GM18499 (cell line): ENCODE data around the gene DNM3.

Experiments used
- ATAC-seq: cut with Tn5 transposase; IDR thresholded peaks from one replicate; pipeline ENCODE4 v1.9.1; 2021; ENCODE audit warnings: moderate number of reproducible peaks; ENCODE audit not compliant: insufficient read depth, unreplicated experiment

The DNM3 gene

GRCh38 chr1:172252321-172252720 is 411.0 kb downstream of the DNM3 start:
- no peak for ATAC-seq

DNA sequence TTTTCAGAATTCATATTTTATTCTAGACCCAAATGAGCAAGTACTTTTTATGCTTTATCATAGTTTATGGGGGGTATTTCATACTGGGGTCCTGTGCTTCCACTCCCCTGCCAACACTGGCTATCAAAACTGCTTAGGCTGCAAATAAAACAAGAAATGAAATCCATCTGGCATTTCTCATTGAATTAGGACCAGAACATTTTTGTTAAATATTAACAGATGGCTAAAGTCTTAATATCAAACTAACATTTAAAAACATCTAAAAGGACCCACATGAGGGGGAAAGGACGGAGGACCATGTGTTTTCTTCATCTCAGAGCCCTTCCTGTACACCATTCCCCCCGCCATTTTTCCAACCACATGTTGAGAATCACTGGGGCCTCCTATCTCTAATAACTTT is 411.7 kb downstream of the DNM3 start:
- ATAC-seq, result no peak

DNA sequence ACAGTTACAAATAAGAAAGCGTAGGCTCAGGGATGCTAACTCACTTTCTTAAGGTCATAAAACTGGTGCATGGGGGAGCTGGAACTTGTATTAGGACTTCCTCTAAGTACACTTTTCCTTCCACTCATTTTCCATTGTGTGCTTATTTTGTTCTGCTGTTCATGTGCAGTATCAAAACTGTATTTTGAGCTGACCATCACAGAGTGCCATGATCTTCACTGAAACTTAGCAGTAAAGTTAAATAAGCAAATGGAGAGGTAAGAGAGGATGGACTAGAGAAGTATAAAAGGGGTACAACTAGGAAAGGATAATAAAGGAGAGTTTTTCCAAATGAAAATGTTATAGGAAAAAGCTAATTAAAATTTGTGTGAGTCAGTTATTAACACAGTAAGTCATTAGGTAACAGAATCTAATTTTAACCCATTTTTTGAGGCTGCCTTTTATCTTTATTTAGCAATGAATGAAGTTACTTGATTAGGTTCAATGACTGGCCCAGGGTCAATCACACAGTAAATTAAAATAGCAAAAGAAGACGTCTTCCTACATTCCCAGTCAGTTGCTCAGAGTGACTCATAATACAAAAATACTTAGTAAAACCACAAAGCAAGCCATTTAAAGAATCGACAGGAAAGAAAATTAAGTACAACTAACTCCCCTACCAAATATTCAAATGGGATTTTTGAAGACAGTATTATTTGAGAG is 413.4 kb downstream of the DNM3 start:
- no peak for ATAC-seq

- no peak for ATAC-seq
Measured at GRCh38 chr1:172255223-172255560, 413.9 kb downstream of the DNM3 start.

DNA sequence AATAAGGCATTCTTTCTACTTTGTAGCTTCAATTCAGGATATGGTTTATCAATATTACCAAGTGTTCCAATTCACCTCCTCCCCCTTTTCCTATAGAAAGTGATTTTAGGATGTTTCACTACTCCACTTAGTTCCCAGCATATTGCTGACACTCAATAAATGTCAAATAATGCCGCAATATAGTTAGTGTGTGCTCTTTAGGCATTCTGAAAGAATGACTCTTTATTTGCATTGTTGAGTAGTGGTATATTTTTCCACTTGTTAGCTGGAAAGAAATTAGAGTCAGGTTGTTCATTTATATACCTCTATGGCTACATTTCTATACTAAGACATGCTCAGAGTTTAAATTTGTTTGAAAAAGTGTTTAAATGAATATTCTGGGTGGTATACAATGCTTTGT is 424.6 kb downstream of the DNM3 start:
- no peak for ATAC-seq

DNA sequence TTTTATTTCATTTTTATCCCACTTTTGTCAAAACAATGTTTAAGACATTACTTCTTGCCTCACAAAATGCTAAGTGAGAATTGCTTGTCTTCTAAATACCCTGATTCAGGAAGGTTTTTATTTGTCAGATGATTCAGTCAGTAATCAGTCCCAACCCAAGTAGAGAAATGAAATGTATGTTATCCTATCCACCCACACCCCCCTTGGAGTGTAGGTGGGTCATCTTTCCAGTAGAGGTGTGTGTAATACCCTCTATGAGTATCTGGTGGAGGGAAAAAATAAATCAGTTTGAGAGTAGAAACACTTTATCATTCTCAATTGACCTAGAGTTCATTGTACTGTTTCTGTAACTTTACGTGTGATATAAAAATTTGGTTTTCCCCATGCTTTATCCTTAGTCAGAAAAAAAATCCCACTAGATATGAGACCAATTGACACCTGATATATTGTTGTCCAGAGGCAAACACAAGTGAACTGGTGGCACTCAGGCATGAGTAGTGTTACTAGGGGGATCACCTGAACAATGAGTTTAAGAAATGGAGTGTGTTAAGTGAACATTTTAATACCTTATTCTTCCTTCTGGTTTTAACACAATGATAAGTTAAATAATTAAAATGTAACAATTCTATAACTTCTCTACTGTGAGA is 425.4 kb downstream of the DNM3 start:
- no peak for ATAC-seq

DNA sequence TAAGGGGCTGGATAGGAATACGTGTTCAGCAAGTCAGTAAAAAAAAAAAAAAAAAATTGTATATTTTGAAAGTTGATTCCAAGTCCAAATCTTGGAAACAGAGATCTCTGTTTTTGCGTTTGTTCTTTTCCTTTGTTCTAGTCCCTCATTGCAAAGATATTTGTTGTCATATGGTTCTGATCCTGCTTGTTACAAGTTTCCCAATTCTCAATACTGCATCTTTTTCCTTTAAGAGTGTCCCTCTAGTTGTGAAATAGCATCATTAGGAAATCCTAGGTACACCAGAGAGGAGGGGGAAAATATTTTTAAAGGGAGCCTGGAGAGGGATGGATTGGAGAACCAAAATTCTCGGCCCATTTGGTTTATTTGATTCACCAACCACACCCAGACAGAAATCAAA is 426.9 kb downstream of the DNM3 start:
- no peak for ATAC-seq

- no peak for ATAC-seq
Measured at GRCh38 chr1:172269084-172269483, 427.8 kb downstream of the DNM3 start.

- no peak for ATAC-seq
Measured at GRCh38 chr1:172269644-172270043, 428.3 kb downstream of the DNM3 start.

- ATAC-seq, result no peak
Measured at GRCh38 chr1:172270605-172271004, 429.3 kb downstream of the DNM3 start.

GRCh38 chr1:172272087-172272486 is 430.8 kb downstream of the DNM3 start:
- ATAC-seq, result no peak

DNA sequence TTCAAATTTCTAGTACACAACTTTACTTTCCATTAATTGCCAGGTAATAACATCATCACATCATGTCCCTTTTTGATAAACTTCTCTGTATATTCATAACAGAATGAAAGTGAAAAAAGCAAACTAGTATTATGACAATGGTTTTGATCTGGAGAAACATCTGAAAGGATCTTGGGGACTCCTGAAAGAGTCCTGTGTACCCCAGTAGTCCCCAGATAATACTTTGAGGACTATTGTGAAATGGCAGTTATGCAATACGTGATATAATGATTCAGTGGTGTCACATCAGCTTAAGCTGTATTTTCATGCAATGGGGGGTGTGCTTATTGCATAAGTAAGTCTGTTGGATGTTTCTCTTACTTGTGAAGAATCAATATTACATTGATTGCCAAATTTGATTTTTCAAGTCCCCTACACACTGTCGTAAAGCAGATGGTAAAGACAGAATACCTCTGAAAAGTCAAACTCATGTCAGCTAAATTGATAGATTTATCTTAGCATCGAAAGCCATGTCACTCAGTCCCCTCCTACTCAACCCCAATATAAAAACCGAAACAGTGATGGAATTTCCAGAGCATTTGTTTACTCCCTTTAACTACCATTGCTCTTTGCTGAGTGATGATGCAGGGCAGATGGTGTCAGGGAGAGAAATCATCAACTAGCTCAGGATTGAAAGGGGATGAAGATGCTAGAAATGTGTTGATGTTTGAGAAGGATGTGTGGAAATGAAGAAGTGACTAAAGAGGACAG is 432.5 kb downstream of the DNM3 start:
- ATAC-seq, result no peak

DNA sequence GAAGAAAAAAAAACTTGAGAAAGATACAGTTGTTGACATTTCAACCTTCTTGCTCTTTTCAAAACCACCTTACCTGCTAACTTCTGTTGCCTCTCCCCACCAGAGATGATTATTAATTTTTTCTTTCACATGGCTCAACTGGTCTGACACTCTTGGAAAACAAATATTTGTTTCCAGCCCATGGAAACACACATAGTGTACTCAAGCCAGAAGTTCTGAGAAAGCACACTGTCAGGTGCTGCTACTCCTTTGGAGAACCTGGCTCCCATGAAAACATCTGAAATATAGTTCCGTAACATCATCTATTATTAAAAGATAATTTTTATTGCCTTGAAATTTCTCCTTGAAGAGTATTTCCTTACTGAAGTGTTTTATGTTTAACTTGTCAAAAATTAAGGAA is 434.2 kb downstream of the DNM3 start:
- ATAC-seq, result no peak

DNA sequence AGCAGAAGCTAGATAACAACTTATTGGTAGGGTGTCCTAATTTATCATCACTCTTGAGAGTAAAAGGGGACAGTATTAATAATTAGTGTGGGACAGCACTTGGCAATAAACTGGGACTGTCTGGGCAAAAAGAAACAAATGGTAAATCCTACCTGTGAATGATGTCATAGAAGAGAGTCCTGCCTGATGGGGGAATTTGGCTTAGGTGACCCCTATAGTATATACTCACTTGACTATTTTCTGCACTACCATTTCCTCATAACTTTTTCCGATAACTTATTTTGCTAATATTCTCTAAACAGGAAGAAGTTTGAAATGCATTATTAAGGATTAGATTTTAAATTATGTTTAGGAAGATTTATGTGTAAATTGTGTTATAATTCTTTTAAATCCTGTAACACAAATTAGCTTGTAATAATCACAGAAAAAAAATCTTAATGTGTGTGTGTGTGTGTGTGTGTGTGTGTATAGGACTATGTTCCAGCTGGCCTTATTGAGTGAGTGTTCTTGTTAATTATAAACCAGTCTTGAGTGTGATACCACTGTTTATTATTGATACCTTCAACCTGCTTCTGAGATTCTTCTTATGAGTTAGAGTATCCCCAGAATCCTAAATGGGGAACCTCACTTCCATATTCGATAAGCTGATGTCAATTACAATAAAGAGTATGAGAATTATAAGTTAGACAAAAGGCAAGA is 435.0 kb downstream of the DNM3 start:
- ATAC-seq, result no peak

DNA sequence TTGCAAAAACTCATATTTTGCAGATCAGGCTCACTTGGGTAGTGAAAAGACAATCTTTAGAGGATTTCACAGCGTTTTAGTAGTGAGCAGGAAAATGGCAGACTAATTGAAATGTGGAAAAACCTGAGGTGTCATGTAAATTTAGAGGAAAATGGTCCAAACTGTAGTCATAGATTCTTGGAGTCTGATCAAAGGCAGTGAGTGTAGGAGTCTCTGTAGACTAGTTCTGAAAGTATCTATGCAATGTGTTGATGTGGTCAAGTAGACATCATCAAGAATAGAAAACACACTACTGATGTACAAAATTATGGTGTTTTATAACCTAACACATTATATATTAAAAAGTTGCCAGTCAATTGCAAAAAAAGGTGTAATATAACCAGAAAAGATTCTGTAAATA is 436.0 kb downstream of the DNM3 start:
- no peak for ATAC-seq

- no peak for ATAC-seq
Measured at GRCh38 chr1:172277989-172278388, 436.7 kb downstream of the DNM3 start.

- ATAC-seq, result no peak
Measured at GRCh38 chr1:172278478-172278877, 437.2 kb downstream of the DNM3 start.

DNA sequence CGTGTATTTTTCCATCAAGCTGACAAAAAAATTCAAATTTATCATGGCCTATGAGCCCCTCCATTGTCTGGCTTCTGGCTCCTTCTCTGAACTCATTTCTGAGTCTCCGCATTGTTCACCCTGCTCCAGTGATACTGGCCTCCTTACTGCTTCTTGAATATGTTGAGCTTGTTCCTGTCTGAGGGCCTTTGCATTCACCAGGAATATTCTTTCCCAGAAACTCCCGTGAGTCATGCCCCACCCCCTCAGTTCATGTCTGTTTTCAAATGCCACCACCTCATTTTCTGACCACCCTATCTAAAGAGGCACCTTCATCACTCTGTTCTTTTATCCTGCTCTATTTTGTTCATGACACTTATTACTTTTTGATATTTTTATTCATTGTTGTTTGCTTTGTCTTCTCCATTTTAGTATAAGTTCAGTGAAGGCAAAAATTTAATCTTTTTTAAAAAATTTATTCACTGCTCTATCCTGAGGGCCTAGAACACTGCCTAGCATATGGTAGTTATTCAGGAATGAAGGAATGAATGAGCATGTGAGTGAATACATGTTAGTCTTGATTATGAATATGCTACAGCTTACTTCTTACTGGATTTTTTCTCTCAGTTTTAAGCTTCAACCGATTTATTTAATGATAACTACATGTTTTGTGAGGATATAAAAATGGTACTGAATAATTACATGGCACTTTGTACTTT is 438.8 kb downstream of the DNM3 start:
- ATAC-seq, result no peak

DNA sequence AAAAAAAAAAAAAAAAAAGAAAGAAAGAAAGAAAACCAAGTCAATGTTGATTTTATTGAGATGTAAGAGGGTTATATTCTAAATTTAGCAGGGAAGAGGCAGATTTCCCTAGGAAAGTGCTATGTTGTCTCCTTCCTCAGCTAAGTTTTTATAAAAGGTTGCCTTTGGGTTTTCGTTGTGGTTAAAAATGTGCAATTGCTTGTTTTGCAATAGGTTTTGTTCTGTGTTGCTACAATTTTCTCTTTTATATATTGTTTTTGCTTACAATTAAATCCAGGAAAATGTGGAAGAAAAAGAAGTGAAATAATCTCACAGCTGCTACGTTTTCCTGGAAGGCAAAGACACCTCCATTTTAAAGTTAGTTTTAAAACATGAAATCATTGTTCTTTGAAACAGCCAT is 442.5 kb downstream of the DNM3 start:
- ATAC-seq, result no peak

DNA sequence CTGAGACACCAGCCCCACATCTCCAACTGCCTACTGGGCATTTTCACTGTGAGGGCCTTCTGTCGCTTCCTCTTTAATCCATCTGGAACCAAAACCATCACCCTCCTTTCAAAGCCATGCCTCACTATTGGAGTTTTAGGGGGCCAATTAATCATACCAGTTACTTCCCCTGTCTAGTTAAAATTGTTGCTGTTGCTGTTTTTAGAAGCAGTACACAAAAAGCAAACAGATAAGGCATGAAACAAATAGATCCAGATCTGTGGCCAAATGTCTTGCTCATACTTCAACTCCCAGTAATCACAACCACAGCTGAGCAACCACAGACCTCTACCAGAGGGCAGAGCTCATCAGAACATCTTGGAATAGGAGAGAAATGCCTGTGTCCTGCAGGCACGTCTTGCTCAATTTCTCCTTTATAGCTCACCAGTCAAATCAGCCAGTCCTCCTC is 445.4 kb downstream of the DNM3 start:
- ATAC-seq, result no peak
